Neural progenitor cell (in vitro differentiated cells): ENCODE results near the gene NBAS. TPM values are rescaled to one million over a fixed set of nuclear protein-coding genes. Genes with fewer than 3 reads are reported as not detected.

Source experiments
- DNase-seq: peaks from one replicate; pipeline ENCODE4 v3.0.0-alpha.2; 2016; ENCODE audit warnings: low spot score
- H2AFZ ChIP-seq: fragments of 200-600 bp; sonication (generic); replicated peaks from 2 replicates; pipeline ENCODE4 v1.6.1; 2016; ENCODE audit warnings: antibody characterized with exemption
- H3F3A ChIP-seq: fragments of 200-600 bp; sonication (generic); 2 replicates; pipeline ENCODE4 v1.6.1; 2016; ENCODE audit warnings: antibody characterized with exemption, low read depth
- H3K27ac ChIP-seq: fragments of 200-600 bp; sonication (generic); 2 replicates; pipeline ENCODE4 v1.5.1; 2016; ENCODE audit warnings: mild to moderate bottlenecking
- H3K27me3 ChIP-seq: fragments of 200-600 bp; sonication (generic); 2 replicates; pipeline ENCODE4 v1.6.1; 2016; ENCODE audit warnings: mild to moderate bottlenecking, moderate library complexity
- H3K36me3 ChIP-seq: fragments of 200-600 bp; sonication (generic); 2 replicates; pipeline ENCODE4 v1.5.1; 2016
- H3K4me1 ChIP-seq: fragments of 200-600 bp; sonication (generic); 2 replicates; pipeline ENCODE4 v1.6.1; 2016; ENCODE audit warnings: mixed run types
- H3K4me2 ChIP-seq: fragments of 200-600 bp; sonication (generic); 2 replicates; pipeline ENCODE4 v1.6.1; 2016
- H3K4me3 ChIP-seq: fragments of 200-600 bp; sonication (generic); 2 replicates; pipeline ENCODE4 v1.5.1; 2016
- H3K79me2 ChIP-seq: fragments of 200-600 bp; sonication (generic); 2 replicates; pipeline ENCODE4 v1.6.1; 2016; ENCODE audit warnings: low read depth
- H3K9ac ChIP-seq: fragments of 200-600 bp; sonication (generic); 2 replicates; pipeline ENCODE4 v1.6.1; 2016
- H3K9me3 ChIP-seq: fragments of 200-600 bp; sonication (generic); 2 replicates; pipeline ENCODE4 v1.5.1; 2016; ENCODE audit warnings: low read depth
- H4K20me1 ChIP-seq: fragments of 200-600 bp; sonication (generic); 2 replicates; pipeline ENCODE4 v1.6.1; 2016; ENCODE audit warnings: low read depth
- H3K27ac Mint-ChIP-seq: 3 replicates; pipeline ENCODE4 v1.8.0; 2021; ENCODE audit warnings: mixed read lengths
- H3K27me3 Mint-ChIP-seq: 2 replicates; pipeline ENCODE4 v1.8.0; 2022; ENCODE audit warnings: low read depth, mild to moderate bottlenecking, inconsistent platforms, moderate library complexity, mixed read lengths; ENCODE audit not compliant: insufficient read depth
- H3K36me3 Mint-ChIP-seq: 3 replicates; pipeline ENCODE4 v1.8.0; 2021; ENCODE audit warnings: mixed read lengths
- H3K4me1 Mint-ChIP-seq: 3 replicates; pipeline ENCODE4 v1.8.0; 2021; ENCODE audit warnings: mixed read lengths
- H3K4me3 Mint-ChIP-seq: 3 replicates; pipeline ENCODE4 v1.8.0; 2021; ENCODE audit warnings: mild to moderate bottlenecking, moderate library complexity, mixed read lengths
- H3K9me3 Mint-ChIP-seq: 3 replicates; pipeline ENCODE4 v1.8.0; 2020; ENCODE audit warnings: mixed read lengths
- CTCF ChIP-seq: fragments of 200-600 bp; sonication (generic); IDR thresholded peaks from 2 replicates; pipeline ENCODE4 v1.5.1; 2017; ENCODE audit warnings: antibody characterized with exemption, mild to moderate bottlenecking
- EZH2 ChIP-seq: fragments of 200-600 bp; sonication (generic); IDR thresholded peaks from 2 replicates; pipeline ENCODE4 v1.6.1; 2017; ENCODE audit warnings: antibody characterized with exemption, mild to moderate bottlenecking, moderate library complexity
- EZH2phosphoT487 ChIP-seq: fragments of 200-600 bp; sonication (generic); IDR thresholded peaks from 2 replicates; pipeline ENCODE4 v1.6.1; 2017; ENCODE audit warnings: antibody characterized with exemption
- total RNA-seq: library from RNA; depleted of rRNA; stranded (reverse); fragments of >200 nt; gene quantifications from 2 replicates; pipeline ENCODE4 v1.2.3, GENCODE V29; 2015; ENCODE audit warnings: low replicate concordance

Gene NBAS
- total RNA-seq, 1 donor from 2014 or later, result 58.0 TPM

- Histone ChIP-seq H3K27me3 (no peaks in the 10 kb centered on the region), H2AFZ (no peak overlapping the region), H3K4me2 (peak overlapping the region; percentile 94), H3K27ac (no peak overlapping the region), H3K4me1 (peaks cover 9% of the 10 kb centered on the region), H4K20me1 (peaks cover 9% of the 10 kb centered on the region), H3K4me3 (peak overlapping the region; percentile 75), H3K9me3 (no peaks in the 10 kb centered on the region), H3K36me3 (peaks cover 20% of the 10 kb centered on the region), H3K79me2 (peaks cover 32% of the 10 kb centered on the region), H3F3A (peaks cover 4% of the 10 kb centered on the region), H3K9ac (no peak overlapping the region)
- Mint-ChIP-seq H3K27ac (no peak overlapping the region), H3K9me3 (no peaks in the 10 kb centered on the region), H3K36me3 (peaks cover 15% of the 10 kb centered on the region), H3K4me3 (peak overlapping the region; percentile 95), H3K4me1 (peaks cover 21% of the 10 kb centered on the region), H3K27me3 (peaks cover 2% of the 10 kb centered on the region)
- TF ChIP-seq EZH2phosphoT487, result no peak
- no peak for TF ChIP-seq CTCF
- TF ChIP-seq EZH2, result no peak
- DNase-seq, result no peak
These were observed 32.2 kb upstream of the NBAS start for GRCh38 chr2:15593327-15593705.

- Histone ChIP-seq H3K27ac (peak within 1 kb of the TSS; percentile 62), H2AFZ (peak within 1 kb of the TSS; percentile 91), H3K4me2 (peak within 1 kb of the TSS; percentile 94), H3F3A (peaks cover 4% of the 10 kb centered on the region), H3K9ac (peak within 1 kb of the TSS; percentile 81), H3K4me1 (peaks cover 9% of the 10 kb centered on the region), H3K9me3 (no peaks in the 10 kb centered on the region), H3K36me3 (peaks cover 11% of the 10 kb centered on the region), H3K79me2 (peaks cover 32% of the 10 kb centered on the region), H3K27me3 (no peaks in the 10 kb centered on the region), H3K4me3 (peak within 1 kb of the TSS; percentile 75), H4K20me1 (peaks cover 9% of the 10 kb centered on the region)
- Mint-ChIP-seq H3K4me3 (peak within 1 kb of the TSS; percentile 95), H3K9me3 (no peaks in the 10 kb centered on the region), H3K27ac (peak within 1 kb of the TSS; percentile 96), H3K27me3 (peaks cover 2% of the 10 kb centered on the region), H3K36me3 (peaks cover 8% of the 10 kb centered on the region), H3K4me1 (peaks cover 21% of the 10 kb centered on the region)
- TF ChIP-seq EZH2, result peak; percentile 40
- TF ChIP-seq EZH2phosphoT487, result no peak
- no peak for TF ChIP-seq CTCF
- DNase-seq, result peak; percentile 89
These were observed 30.7 kb upstream of the NBAS start, which contains the start of gene DDX1 for GRCh38 chr2:15591692-15592463. DDX1 (plus strand) TSS chr2:15591868; CDS start chr2:15591934, 66 bp downstream.

GRCh38 chr2:15591373-15591691 is 30.2 kb upstream of the NBAS start:
- H3K27ac ChIP-seq, result no peak overlapping the region
- H3K4me1 ChIP-seq, result peaks cover 9% of the 10 kb centered on the region
- Mint-ChIP-seq H3K4me3 (peak overlapping the region; percentile 95), H3K27ac (peak overlapping the region; percentile 96), H3K27me3 (peaks cover 2% of the 10 kb centered on the region), H3K9me3 (no peaks in the 10 kb centered on the region), H3K4me1 (peaks cover 21% of the 10 kb centered on the region), H3K36me3 (peaks cover 8% of the 10 kb centered on the region)
- no peak overlapping the region for H3K9ac ChIP-seq
- no peaks in the 10 kb centered on the region for H3K27me3 ChIP-seq
- peak overlapping the region; percentile 75 for H3K4me3 ChIP-seq
- H3K36me3 ChIP-seq, result peaks cover 5% of the 10 kb centered on the region
- no peaks in the 10 kb centered on the region for H3K9me3 ChIP-seq
- TF ChIP-seq EZH2, result no peak
- no peak for TF ChIP-seq CTCF
- TF ChIP-seq EZH2phosphoT487, result no peak
- peak overlapping the region; percentile 91 for H2AFZ ChIP-seq
- peaks cover 32% of the 10 kb centered on the region for H3K79me2 ChIP-seq
- peak overlapping the region; percentile 94 for H3K4me2 ChIP-seq
- no peak for DNase-seq
- peaks cover 4% of the 10 kb centered on the region for H3F3A ChIP-seq
- peaks cover 9% of the 10 kb centered on the region for H4K20me1 ChIP-seq
